Activated T-helper 2 cell treated with anti-CD3 and anti-CD28 coated beads, Interferon-gamma antibody, Interleukin-2, Interleukin-4, amounts not matched to agents 10 μg/mL and 5 μg/mL and 100 μg/mL, durations not matched to agents 14 hours and 24 hours and 36 hours (primary cell): Measurements from ENCODE around the gene GPC1. TPM values are rescaled to one million over a fixed set of nuclear protein-coding genes. Genes with fewer than 3 reads are reported as not detected.

Source experiments
- DNase-seq: peaks from one replicate; pipeline ENCODE4 v3.0.0; 2021; ENCODE audit warnings: low spot score
- H3K27ac Mint-ChIP-seq: one replicate; pipeline ENCODE4 v1.8.0; 2021; ENCODE audit warnings: mixed read lengths
- H3K27me3 Mint-ChIP-seq: one replicate; pipeline ENCODE4 v1.8.0; 2021; ENCODE audit warnings: low read depth, mixed read lengths
- H3K36me3 Mint-ChIP-seq: one replicate; pipeline ENCODE4 v1.8.0; 2021; ENCODE audit warnings: low read depth, mixed read lengths
- H3K4me1 Mint-ChIP-seq: one replicate; pipeline ENCODE4 v1.8.0; 2021; ENCODE audit warnings: low read depth, mixed read lengths
- H3K4me3 Mint-ChIP-seq: one replicate; pipeline ENCODE4 v1.8.0; 2021; ENCODE audit warnings: low read depth, mild to moderate bottlenecking, moderate library complexity, mixed read lengths
- H3K9me3 Mint-ChIP-seq: one replicate; pipeline ENCODE4 v1.8.0; 2021; ENCODE audit warnings: mixed read lengths
- intact Hi-C: fragments of 100-400 bp; cut with micrococcal nuclease; formaldehyde crosslinking; loops from one replicate; pipeline ENCODE4 v1.15.1; 2023
- total RNA-seq: library from RNA; stranded (reverse); gene quantifications from 2 replicates; pipeline ENCODE4 v1.2.3, GENCODE V29; 2022

GPC1 gene
- total RNA-seq, 1 donor from 2014 or later: 21.9 TPM

DNA sequence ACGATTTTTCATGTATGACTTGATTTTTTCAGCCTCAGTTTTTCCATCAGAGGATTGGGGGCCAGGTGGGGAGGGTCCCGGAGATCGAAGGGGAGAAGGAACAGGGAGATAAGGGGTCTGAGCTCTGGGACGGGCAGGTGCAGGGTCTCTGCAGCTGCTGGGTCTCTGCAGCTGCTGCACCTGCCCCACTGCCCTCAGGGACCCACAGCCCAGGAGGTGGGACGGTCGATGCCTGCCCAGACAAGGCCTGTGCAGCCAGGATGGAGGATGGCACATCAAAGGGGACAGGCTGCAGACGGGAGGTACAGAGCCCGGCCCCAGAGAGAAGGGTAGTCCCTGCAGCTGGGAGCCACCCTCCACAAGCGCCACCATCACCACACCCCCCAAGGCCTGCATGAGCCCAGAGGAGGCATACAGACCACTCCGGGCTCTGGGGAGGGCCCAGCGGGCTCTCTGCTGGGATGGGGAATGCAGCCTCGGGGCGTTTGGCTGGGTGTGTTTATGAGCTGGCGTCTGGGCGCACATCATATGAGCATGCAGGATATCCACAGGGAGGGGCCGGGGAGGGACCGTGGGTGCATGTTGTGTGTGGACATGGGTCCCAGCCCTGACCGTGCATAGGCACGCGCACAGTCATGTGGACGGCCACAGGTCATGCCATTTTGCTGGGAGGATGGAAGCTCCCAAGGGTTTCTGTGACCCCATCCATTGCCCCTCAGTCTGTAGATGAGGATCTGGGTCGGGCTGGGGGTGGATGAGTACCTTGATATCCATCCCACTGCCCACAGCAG, 34.9 kb upstream of the GPC1 start:
- no peak overlapping the region for H3K4me3 Mint-ChIP-seq
- no peaks in the 10 kb centered on the region for H3K36me3 Mint-ChIP-seq
- DNase-seq: no peak
- no peak overlapping the region for H3K27ac Mint-ChIP-seq
- no peaks in the 10 kb centered on the region for H3K27me3 Mint-ChIP-seq
- no peaks in the 10 kb centered on the region for H3K9me3 Mint-ChIP-seq
- H3K4me1 Mint-ChIP-seq: peaks cover 28% of the 10 kb centered on the region
- intact Hi-C loops: no loop called here

- peaks cover 31% of the 10 kb centered on the region for H3K4me1 Mint-ChIP-seq
- H3K9me3 Mint-ChIP-seq: no peaks in the 10 kb centered on the region
- DNase-seq: no peak
- peak overlapping the region; percentile 62 for H3K27ac Mint-ChIP-seq
- no peak overlapping the region for H3K4me3 Mint-ChIP-seq
- intact Hi-C loops: no loop called here
- no peaks in the 10 kb centered on the region for H3K36me3 Mint-ChIP-seq
- H3K27me3 Mint-ChIP-seq: peaks cover 2% of the 10 kb centered on the region
Observed at GRCh38 chr2:240401308-240401707, 34.2 kb upstream of the GPC1 start.

DNA sequence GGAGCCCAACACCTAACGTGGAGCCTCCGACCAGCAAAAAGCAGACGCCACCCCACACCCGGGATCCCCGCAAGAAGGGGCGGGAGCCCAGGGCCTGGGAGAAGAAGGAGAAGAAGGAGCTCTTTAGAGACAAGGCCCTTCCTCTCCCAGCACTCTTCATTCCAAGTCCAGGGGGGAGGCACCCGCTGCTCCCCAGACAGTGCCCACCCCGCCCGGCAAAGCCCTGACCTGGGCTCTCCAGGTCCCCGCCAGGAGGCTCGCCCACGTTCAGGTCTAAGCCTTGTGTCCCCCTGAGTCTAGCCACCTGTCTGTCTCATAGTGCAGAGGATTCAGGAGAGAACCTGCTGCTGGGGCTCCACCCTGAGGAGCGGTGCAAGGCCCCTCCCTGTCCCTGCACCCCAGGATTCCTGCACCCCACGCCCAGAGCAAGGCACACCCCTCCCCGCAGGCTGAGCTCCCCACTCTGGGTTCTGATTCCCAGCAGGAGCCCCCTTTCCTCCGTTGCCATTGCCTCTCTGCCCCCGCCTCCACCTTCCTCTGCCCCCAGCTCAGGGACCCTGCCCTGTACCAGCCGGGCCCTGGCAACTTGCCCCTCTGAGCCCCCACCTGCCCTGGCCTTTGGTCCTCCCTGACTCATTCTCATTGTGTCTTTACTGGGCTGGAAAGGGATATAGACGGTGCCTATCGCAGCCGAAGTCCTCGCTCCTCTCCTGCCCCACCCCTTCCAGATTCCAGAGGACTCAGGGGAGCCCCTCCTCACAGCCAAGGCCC, 33.5 kb upstream of the GPC1 start:
- H3K27ac Mint-ChIP-seq: peak overlapping the region; percentile 84

DNA sequence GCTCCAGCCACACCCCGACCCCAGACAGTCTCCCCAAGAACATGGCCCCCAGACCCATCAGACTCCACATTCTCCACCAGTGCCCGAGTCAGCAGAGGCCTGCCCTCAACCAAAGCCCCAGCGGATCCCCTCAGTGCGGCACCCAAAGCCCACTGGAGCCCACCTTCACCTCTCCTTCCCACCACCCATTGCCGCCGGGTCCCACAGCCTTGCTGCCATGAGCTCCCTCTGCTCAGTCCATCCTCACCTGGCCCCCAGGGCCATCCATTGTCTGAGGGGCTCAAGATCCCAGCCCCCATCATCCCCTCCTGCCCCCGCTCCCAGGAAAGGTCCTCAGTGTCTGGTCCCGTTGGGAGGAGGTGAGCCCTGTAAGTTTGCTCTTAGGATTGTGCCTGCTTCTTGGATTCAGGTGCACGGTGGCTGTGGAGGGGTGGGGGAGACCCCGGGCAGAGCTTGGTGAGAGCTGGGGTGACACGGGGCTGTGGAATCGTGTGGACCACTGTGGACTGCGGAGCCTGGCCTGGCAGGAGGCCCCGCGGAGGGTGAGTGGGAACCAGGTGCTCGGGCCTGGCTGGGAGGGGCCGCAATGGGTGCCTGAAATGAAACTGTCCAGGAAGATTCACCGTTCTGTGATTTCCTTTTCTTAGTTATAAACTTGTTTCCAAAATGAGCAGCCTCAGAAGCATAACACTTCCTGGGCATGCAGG, 32.7 kb upstream of the GPC1 start:
- H3K27ac Mint-ChIP-seq: peak overlapping the region; percentile 84

More for the DNA sequence above, 33.5 kb upstream of the GPC1 start:
- no peak for DNase-seq
- Mint-ChIP-seq H3K9me3 (no peaks in the 10 kb centered on the region), H3K36me3 (no peaks in the 10 kb centered on the region), H3K4me3 (no peak overlapping the region), H3K27me3 (peaks cover 2% of the 10 kb centered on the region), H3K4me1 (peaks cover 31% of the 10 kb centered on the region)
- intact Hi-C loops: no loop called here

DNA sequence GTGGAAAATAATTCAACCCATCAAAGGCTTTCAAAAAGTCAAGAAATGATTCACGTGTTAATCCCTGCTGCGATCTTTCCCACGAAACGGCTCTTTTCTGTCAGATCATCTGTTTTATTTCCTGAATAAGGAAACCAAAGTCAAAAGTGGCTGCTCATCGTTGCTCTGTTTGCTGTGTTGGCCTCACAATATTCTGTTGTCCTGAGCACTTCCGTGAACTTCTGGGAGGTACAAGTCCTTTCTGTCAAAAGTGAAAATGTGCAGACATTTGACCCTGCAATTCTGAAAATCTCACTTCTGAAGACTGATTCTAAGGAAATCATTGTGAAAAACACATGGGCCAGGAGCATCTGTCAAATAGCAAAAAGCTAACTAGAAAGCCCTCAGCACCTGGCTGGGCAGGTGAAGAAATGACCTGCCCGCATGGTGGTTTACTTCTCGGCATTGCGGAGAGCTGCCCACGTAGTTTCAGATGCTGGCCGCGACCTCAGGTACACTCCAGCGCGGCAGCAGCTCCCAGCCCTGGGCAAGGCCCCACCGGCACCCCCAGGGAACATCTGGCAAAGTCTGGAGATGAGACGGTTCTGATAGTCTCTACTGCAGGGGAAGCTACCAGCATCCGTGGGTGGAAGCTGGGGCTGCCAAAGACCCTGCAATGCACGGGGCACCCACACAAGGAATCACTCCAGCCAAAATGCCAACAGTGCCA, 31.9 kb upstream of the GPC1 start:
- intact Hi-C loops: loop anchor here (1.0 kb wide), 2 partner anchors 24 to 31 kb away; no protein-coding TSS in a partner anchor
- Mint-ChIP-seq H3K9me3 (no peaks in the 10 kb centered on the region), H3K36me3 (no peaks in the 10 kb centered on the region), H3K27ac (peak overlapping the region; percentile 84), H3K4me3 (peak overlapping the region; percentile 54), H3K27me3 (peaks cover 2% of the 10 kb centered on the region), H3K4me1 (peaks cover 31% of the 10 kb centered on the region)
- DNase-seq: no peak

More for the DNA sequence above, 32.7 kb upstream of the GPC1 start:
- Mint-ChIP-seq H3K27me3 (peaks cover 2% of the 10 kb centered on the region), H3K9me3 (no peaks in the 10 kb centered on the region), H3K4me1 (peaks cover 31% of the 10 kb centered on the region), H3K36me3 (no peaks in the 10 kb centered on the region), H3K4me3 (peak overlapping the region; percentile 13)
- no peak for DNase-seq
- intact Hi-C loops: loop anchor here (1.0 kb wide), 2 partner anchors 25 to 32 kb away; no protein-coding TSS in a partner anchor

DNA sequence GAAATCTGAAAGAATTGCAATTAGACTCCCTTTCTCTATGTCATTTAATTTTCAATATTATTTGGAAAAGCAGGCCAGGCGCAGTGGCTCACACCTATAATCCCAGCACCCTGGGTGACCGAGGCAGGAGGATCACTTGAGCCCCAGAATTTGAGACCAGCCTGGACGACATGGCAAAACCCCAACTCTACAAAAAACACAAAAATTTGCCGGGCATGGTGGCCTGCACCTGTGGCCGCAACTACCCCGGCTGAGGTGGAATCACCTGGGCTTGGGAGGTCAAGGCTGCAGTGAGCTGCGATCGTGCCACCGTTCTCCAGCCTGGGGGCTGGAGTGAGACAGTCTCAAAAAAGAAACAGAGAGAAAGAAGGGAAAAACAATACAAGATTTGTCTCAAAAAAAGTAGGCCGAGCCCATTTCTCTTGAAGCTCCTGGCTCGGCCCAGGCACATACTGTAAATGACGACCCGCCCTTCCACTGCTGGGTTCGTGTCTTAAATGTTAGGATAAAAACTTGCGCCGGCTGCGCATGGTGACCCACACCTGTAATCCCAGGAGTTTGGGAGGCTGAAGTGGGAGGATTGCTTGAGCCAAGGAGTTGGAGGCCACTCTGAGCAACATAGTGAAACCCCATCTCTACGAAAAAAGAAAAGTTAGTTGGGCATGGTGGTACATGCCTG, 31.1 kb upstream of the GPC1 start:
- H3K9me3 Mint-ChIP-seq: no peaks in the 10 kb centered on the region

DNA sequence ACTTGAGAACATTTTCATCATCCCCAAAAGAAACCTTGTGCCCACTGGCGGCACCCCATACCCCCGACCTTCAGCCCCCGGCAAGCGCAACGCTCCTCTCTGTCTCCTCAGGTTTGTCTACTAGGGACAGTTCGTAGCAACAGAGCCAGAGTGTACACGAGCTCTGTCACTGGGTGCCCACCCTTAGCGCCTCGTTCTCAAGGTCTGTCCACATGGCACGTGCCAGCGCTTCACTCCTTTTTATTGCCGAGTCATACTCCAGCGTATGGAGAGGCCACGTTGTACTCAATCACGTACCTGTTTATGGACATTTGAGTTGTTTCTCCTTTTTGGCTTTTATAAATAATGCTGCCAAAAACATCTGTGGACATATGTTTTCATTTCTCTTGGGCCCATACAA, 30.3 kb upstream of the GPC1 start:
- peaks cover 31% of the 10 kb centered on the region for H3K4me1 Mint-ChIP-seq
- DNase-seq: no peak

More for the DNA sequence above, 31.1 kb upstream of the GPC1 start:
- no peak overlapping the region for H3K4me3 Mint-ChIP-seq
- H3K36me3 Mint-ChIP-seq: no peaks in the 10 kb centered on the region
- peaks cover 4% of the 10 kb centered on the region for H3K27me3 Mint-ChIP-seq
- peak overlapping the region; percentile 49 for H3K27ac Mint-ChIP-seq
- DNase-seq: no peak
- H3K4me1 Mint-ChIP-seq: peaks cover 31% of the 10 kb centered on the region
- intact Hi-C loops: no loop called here

GRCh38 chr2:240405684-240406313, 29.7 kb upstream of the GPC1 start:
- no peak overlapping the region for H3K27ac Mint-ChIP-seq
- H3K9me3 Mint-ChIP-seq: no peaks in the 10 kb centered on the region
- no peaks in the 10 kb centered on the region for H3K36me3 Mint-ChIP-seq

More for the DNA sequence above, 30.3 kb upstream of the GPC1 start:
- intact Hi-C loops: no loop called here
- Mint-ChIP-seq H3K4me3 (no peak overlapping the region), H3K9me3 (no peaks in the 10 kb centered on the region), H3K36me3 (no peaks in the 10 kb centered on the region), H3K27ac (no peak overlapping the region), H3K27me3 (peaks cover 9% of the 10 kb centered on the region)

DNA sequence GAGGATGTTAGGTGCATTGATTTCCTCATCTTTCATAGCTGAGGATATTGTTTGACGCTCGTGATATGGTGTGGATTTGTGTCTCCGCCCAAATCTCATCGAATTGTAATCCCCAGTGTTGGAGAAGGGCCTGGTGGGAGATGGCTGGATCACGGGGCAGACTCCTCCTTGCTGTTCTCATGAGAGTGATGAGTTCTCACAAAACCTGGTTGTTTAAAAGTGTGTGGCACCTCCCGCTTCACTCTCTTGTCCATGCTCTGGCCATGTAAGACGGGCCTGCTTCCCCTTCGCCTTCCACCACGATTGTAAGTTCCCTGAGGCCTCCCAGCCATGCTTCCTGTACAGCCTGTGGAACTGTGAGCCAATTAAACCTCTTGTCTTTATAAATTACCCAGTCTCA, 28.4 kb upstream of the GPC1 start:
- Mint-ChIP-seq H3K27me3 (peaks cover 11% of the 10 kb centered on the region), H3K27ac (no peak overlapping the region), H3K9me3 (no peaks in the 10 kb centered on the region), H3K4me1 (peaks cover 29% of the 10 kb centered on the region), H3K36me3 (no peaks in the 10 kb centered on the region), H3K4me3 (no peak overlapping the region)
- intact Hi-C loops: no loop called here
- no peak for DNase-seq

More at GRCh38 chr2:240405684-240406313, 29.7 kb upstream of the GPC1 start:
- Mint-ChIP-seq H3K27me3 (peaks cover 11% of the 10 kb centered on the region), H3K4me3 (no peak overlapping the region), H3K4me1 (peaks cover 31% of the 10 kb centered on the region)
- intact Hi-C loops: no loop called here
- no peak for DNase-seq

DNA sequence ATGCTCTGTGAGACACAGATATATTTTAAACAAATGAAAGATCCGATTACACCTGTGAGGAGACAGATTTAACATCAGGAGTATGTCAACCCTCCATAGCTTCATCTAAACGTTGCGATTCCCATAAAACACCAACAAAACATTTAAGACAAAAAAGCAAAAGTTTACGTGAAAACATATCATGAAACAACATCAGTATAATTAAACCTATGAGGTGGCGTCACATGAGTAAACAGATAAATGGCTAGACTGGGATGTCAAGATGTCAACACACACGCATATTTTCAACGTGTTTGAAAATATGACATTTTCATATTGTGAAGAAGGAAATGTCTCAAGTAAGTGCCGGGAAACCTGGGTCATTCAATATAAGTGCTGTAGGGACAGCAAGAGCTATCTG, 25.5 kb upstream of the GPC1 start:
- H3K36me3 Mint-ChIP-seq: no peaks in the 10 kb centered on the region
- no peak overlapping the region for H3K4me3 Mint-ChIP-seq
- peaks cover 6% of the 10 kb centered on the region for H3K4me1 Mint-ChIP-seq
- no peak overlapping the region for H3K27ac Mint-ChIP-seq
- no peak for DNase-seq
- H3K9me3 Mint-ChIP-seq: no peaks in the 10 kb centered on the region
- intact Hi-C loops: no loop called here
- H3K27me3 Mint-ChIP-seq: peaks cover 11% of the 10 kb centered on the region

- H3K27ac Mint-ChIP-seq: no peak overlapping the region
- no peak for DNase-seq
- no peaks in the 10 kb centered on the region for H3K9me3 Mint-ChIP-seq
- H3K36me3 Mint-ChIP-seq: no peaks in the 10 kb centered on the region
- peaks cover 9% of the 10 kb centered on the region for H3K27me3 Mint-ChIP-seq
- H3K4me3 Mint-ChIP-seq: no peak overlapping the region
- peaks cover under 1% of the 10 kb centered on the region for H3K4me1 Mint-ChIP-seq
- intact Hi-C loops: no loop called here
Observed at GRCh38 chr2:240410808-240411207, 24.7 kb upstream of the GPC1 start.
